CD4-positive, alpha-beta memory T cell (primary cell): Measurements from ENCODE around the gene MBD3L4. TPM values are rescaled to one million over a fixed set of nuclear protein-coding genes. Genes with fewer than 3 reads are reported as not detected.
A peak's percentile ranks its signal among the peaks of the same experiment; 100 is the strongest.

ENCODE experiments used
- CTCF ChIA-PET: fragments of 350-600 bp; sonication (Branson Sonifier 250); formaldehyde crosslinking; loops from one replicate; lab custom pipeline; 2021; ENCODE audit warnings: inconsistent platforms; ENCODE audit not compliant: partially characterized antibody; lab: Charles Lee
- POLR2A ChIA-PET: fragments of 350-600 bp; sonication (Branson Sonifier 250); formaldehyde crosslinking; loops from one replicate; lab custom pipeline; 2021; ENCODE audit not compliant: partially characterized antibody; lab: Charles Lee
- DNase-seq, 5 donors: peaks; one replicate each; pipeline versions ENCODE4 v3.0.0 to v3.0.0-alpha.2; 2020 to 2022; ENCODE audit warnings: mixed read lengths in 1 of 5
- H3K27ac ChIP-seq: one replicate; pipeline ENCODE4 v1.7.0; 2013; ENCODE audit warnings: low read depth, low read length
- H3K27me3 ChIP-seq: 2 replicates; pipeline ENCODE4 v1.7.0; 2013; ENCODE audit warnings: mild to moderate bottlenecking, low read length, moderate library complexity; ENCODE audit not compliant: insufficient read depth
- H3K36me3 ChIP-seq: 2 replicates; pipeline ENCODE4 v1.7.0; 2013; ENCODE audit warnings: mild to moderate bottlenecking, low read length, moderate library complexity; ENCODE audit not compliant: insufficient read depth
- H3K4me1 ChIP-seq: 2 replicates; pipeline ENCODE4 v1.7.0; 2013; ENCODE audit warnings: mild to moderate bottlenecking, low read length, moderate library complexity; ENCODE audit not compliant: insufficient read depth
- H3K4me3 ChIP-seq, 2 donors: one replicate each; pipeline ENCODE4 v1.7.0; 2013; ENCODE audit warnings: low read length in 2 of 2, mild to moderate bottlenecking in 1 of 2
- H3K9me3 ChIP-seq, 2 donors: one replicate each; pipeline ENCODE4 v1.7.0; 2013; ENCODE audit warnings: low read length in 2 of 2, control low read depth in 1 of 2; ENCODE audit not compliant: control insufficient read depth in 1 of 2
- H3K27ac Mint-ChIP-seq, 7 donors: one replicate each; pipeline ENCODE4 v1.8.0; 2020 to 2021; ENCODE audit warnings: mixed read lengths in 7 of 7, mild to moderate bottlenecking in 6 of 7, inconsistent platforms in 3 of 7, moderate library complexity in 3 of 7
- H3K27me3 Mint-ChIP-seq, 2 donors: one replicate each; pipeline ENCODE4 v1.8.0; 2020 to 2021; ENCODE audit warnings: mixed read lengths in 2 of 2
- H3K36me3 Mint-ChIP-seq, 2 donors: one replicate each; pipeline ENCODE4 v1.8.0; 2020 to 2021; ENCODE audit warnings: mixed read lengths in 2 of 2, inconsistent platforms in 1 of 2, mild to moderate bottlenecking in 1 of 2
- H3K4me1 Mint-ChIP-seq, 4 donors: one replicate each; pipeline ENCODE4 v1.8.0; 2020 to 2021; ENCODE audit warnings: mixed read lengths in 4 of 4, mild to moderate bottlenecking in 1 of 4
- H3K4me3 Mint-ChIP-seq, 8 donors: one replicate each; pipeline ENCODE4 v1.8.0; 2020 to 2021; ENCODE audit warnings: mixed read lengths in 8 of 8, mild to moderate bottlenecking in 7 of 8, moderate library complexity in 6 of 8, inconsistent platforms in 3 of 8
- H3K9me3 Mint-ChIP-seq, 8 donors: one replicate each; pipeline ENCODE4 v1.8.0; 2020 to 2021; ENCODE audit warnings: mixed read lengths in 8 of 8, mild to moderate bottlenecking in 5 of 8, inconsistent platforms in 3 of 8, moderate library complexity in 1 of 8
- intact Hi-C: fragments of 100-400 bp; cut with micrococcal nuclease; formaldehyde crosslinking; loops from one replicate; pipeline ENCODE4 v1.15.1; 2023
- polyA plus RNA-seq, 2 donors: library from polyadenylated mRNA; unstranded; fragments of 300-500 nt; fragmentation: Illumina TruSeq; gene quantifications; one replicate each; pipeline ENCODE4 v1.2.3, GENCODE V29; 2021
- total RNA-seq, 2 experiments: library from RNA; stranded (reverse); gene quantifications; one replicate each; pipeline ENCODE4 v1.2.3, GENCODE V29; 2021

The MBD3L4 gene
- total and polyA plus RNA-seq, 4 experiments from 2014 or later = not detected

- ChIA-PET CTCF (no interaction called here), POLR2A (interaction anchor here (0.6 to 1.0 kb wide), 2 partner anchors 136 to 484 kb away, joined by 3 read pairs; no protein-coding TSS in a partner anchor)
- DNase-seq = no peak
- Mint-ChIP-seq H3K9me3 (peaks cover 0 to 4% (median 0%) of the 10 kb centered on the region in 8 donors), H3K27ac (no peak overlapping the region), H3K36me3 (peaks cover 0 to 2% of the 10 kb centered on the region in 2 donors), H3K4me1 (peaks cover 10 to 38% (median 22%) of the 10 kb centered on the region in 4 donors), H3K27me3 (no peaks in the 10 kb centered on the region), H3K4me3 (no peak overlapping the region)
- no peak overlapping the region for H3K27ac ChIP-seq
- H3K27me3 ChIP-seq = no peaks in the 10 kb centered on the region
- H3K9me3 ChIP-seq = no peaks in the 10 kb centered on the region
- no peaks in the 10 kb centered on the region for H3K4me1 ChIP-seq
- no peak overlapping the region for H3K4me3 ChIP-seq
- intact Hi-C loops = no loop called here
- no peaks in the 10 kb centered on the region for H3K36me3 ChIP-seq
Measured at GRCh38 chr19:7000333-7000732, 39.6 kb downstream of the MBD3L4 start.

DNA sequence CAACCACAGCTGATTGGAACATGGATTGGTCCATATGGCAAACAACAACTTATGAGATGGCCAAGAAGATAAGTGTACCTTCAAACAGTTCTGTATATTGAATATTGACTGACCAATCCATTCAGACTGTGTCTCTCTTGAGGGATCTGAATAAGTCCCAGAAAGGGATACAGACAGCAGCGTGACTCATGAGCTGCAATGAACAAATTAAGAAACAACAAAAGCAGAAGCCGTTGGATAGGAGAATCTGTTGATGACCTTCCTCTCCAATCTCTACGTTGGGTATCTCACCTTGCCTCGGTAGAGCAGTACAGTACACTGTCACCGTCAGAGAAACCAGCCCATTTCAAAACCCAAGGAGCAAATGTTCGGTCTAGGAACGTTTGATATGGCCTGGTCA is 40.0 kb downstream of the MBD3L4 start:
- Histone ChIP-seq H3K27me3 (no peaks in the 10 kb centered on the region), H3K9me3 (no peaks in the 10 kb centered on the region), H3K36me3 (no peaks in the 10 kb centered on the region), H3K4me3 (no peak overlapping the region), H3K4me1 (no peaks in the 10 kb centered on the region), H3K27ac (no peak overlapping the region)
- intact Hi-C loops = no loop called here
- Mint-ChIP-seq H3K4me3 (no peak overlapping the region), H3K4me1 (peaks cover 14 to 42% (median 23%) of the 10 kb centered on the region in 4 donors), H3K9me3 (peaks cover 0 to 6% (median 3%) of the 10 kb centered on the region in 8 donors), H3K27ac (no peak overlapping the region), H3K36me3 (peaks cover 0 to 6% of the 10 kb centered on the region in 2 donors), H3K27me3 (no peaks in the 10 kb centered on the region)
- POLR2A ChIA-PET = interaction anchor here (0.6 kb wide), 1 partner anchor 484 kb away, joined by 3 read pairs; no protein-coding TSS in a partner anchor
- DNase-seq = no peak
- CTCF ChIA-PET = no interaction called here

GRCh38 chr19:6997679-6998445 is 42.1 kb downstream of the MBD3L4 start:
- intact Hi-C loops = no loop called here
- Mint-ChIP-seq H3K36me3 (peaks cover 0 to 7% of the 10 kb centered on the region in 2 donors), H3K9me3 (peaks cover 0 to 7% (median 3%) of the 10 kb centered on the region in 8 donors), H3K27me3 (no peaks in the 10 kb centered on the region), H3K4me1 (peaks cover 11 to 40% (median 19%) of the 10 kb centered on the region in 4 donors), H3K4me3 (peak overlapping the region; percentile 70 to 84 (median 80)), H3K27ac (peak overlapping the region in 6 of 7 donors; percentile 13 to 93 (median 74))
- H3K27me3 ChIP-seq = no peaks in the 10 kb centered on the region
- H3K4me1 ChIP-seq = no peaks in the 10 kb centered on the region
- H3K9me3 ChIP-seq = no peaks in the 10 kb centered on the region
- H3K36me3 ChIP-seq = no peaks in the 10 kb centered on the region
- POLR2A ChIA-PET = interaction anchor here (1.0 kb wide), 1 partner anchor 12 kb away, joined by 3 read pairs; no protein-coding TSS in a partner anchor
- peak overlapping the region in 1 of 2 donors; percentile 19 for H3K4me3 ChIP-seq
- DNase-seq = no peak
- H3K27ac ChIP-seq = no peak overlapping the region
- CTCF ChIA-PET = interaction anchor here (0.7 kb wide), 1 partner anchor 643 kb away, joined by 4 read pairs; no protein-coding TSS in a partner anchor

- H3K9me3 Mint-ChIP-seq = peaks cover 0 to 7% (median 3%) of the 10 kb centered on the region in 8 donors
Measured at GRCh38 chr19:6996810-6997209, 43.2 kb downstream of the MBD3L4 start.

DNA sequence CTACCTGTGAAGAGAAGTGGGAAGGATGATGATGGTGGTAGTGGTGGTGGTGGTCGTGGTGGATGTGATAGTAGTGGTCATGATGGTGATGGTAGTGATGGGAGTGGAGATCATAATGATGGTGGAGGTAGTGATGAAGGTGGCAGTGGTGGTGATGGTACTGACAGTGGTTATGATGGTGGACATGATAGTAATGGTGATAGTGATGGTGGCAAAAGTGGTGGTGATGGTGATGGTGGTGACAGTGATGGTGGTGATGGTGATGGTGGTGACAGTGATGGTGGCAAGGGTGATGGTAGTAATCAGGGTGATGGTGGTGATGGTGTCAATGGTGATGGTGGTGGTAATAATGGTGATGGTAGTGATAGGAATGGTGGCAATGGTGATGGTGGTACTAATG is 44.9 kb downstream of the MBD3L4 start:
- no peaks in the 10 kb centered on the region for H3K36me3 ChIP-seq
- Mint-ChIP-seq H3K9me3 (peaks cover 0 to 7% (median 3%) of the 10 kb centered on the region in 8 donors), H3K4me1 (peaks cover 9 to 28% (median 14%) of the 10 kb centered on the region in 4 donors), H3K36me3 (peaks cover 0 to 7% of the 10 kb centered on the region in 2 donors), H3K4me3 (peak overlapping the region in 1 of 8 donors; percentile 3), H3K27ac (peak overlapping the region in 5 of 7 donors; percentile 6 to 90 (median 46)), H3K27me3 (peaks cover 0 to 2% of the 10 kb centered on the region in 2 donors)
- intact Hi-C loops = no loop called here
- no peaks in the 10 kb centered on the region for H3K4me1 ChIP-seq
- no peak for DNase-seq
- ChIA-PET CTCF (interaction anchor here (1.7 kb wide), 1 partner anchor 8 kb away, joined by 3 read pairs; no protein-coding TSS in a partner anchor), POLR2A (no interaction called here)
- no peaks in the 10 kb centered on the region for H3K9me3 ChIP-seq
- no peak overlapping the region for H3K4me3 ChIP-seq
- no peaks in the 10 kb centered on the region for H3K27me3 ChIP-seq
- no peak overlapping the region for H3K27ac ChIP-seq

More at GRCh38 chr19:6996810-6997209, 43.2 kb downstream of the MBD3L4 start:
- H3K27ac ChIP-seq = no peak overlapping the region
- POLR2A ChIA-PET = no interaction called here
- Mint-ChIP-seq H3K27ac (peak overlapping the region in 4 of 7 donors; percentile 49 to 93 (median 86)), H3K36me3 (peaks cover 0 to 7% of the 10 kb centered on the region in 2 donors), H3K27me3 (no peaks in the 10 kb centered on the region), H3K4me1 (peaks cover 11 to 40% (median 19%) of the 10 kb centered on the region in 4 donors), H3K4me3 (peak overlapping the region; percentile 50 to 84 (median 80))
- H3K36me3 ChIP-seq = no peaks in the 10 kb centered on the region
- no peaks in the 10 kb centered on the region for H3K4me1 ChIP-seq
- CTCF ChIA-PET = no interaction called here
- H3K4me3 ChIP-seq = peak overlapping the region in 1 of 2 donors; percentile 19
- no peak for DNase-seq
- intact Hi-C loops = no loop called here
- H3K9me3 ChIP-seq = no peaks in the 10 kb centered on the region
- no peaks in the 10 kb centered on the region for H3K27me3 ChIP-seq

GRCh38 chr19:6988257-6988656 is 51.7 kb downstream of the MBD3L4 start:
- H3K4me3 ChIP-seq = no peak overlapping the region
- ChIA-PET CTCF (interaction anchor here (0.6 kb wide), 1 partner anchor 367 kb away, joined by 3 read pairs; no protein-coding TSS in a partner anchor), POLR2A (no interaction called here)
- Mint-ChIP-seq H3K4me1 (no peaks in the 10 kb centered on the region), H3K4me3 (no peak overlapping the region), H3K36me3 (peaks cover 26 to 29% of the 10 kb centered on the region in 2 donors), H3K27ac (no peak overlapping the region), H3K27me3 (peaks cover 0 to 2% of the 10 kb centered on the region in 2 donors), H3K9me3 (peaks cover 6 to 32% (median 23%) of the 10 kb centered on the region in 8 donors)
- H3K36me3 ChIP-seq = peaks cover 3% of the 10 kb centered on the region
- H3K27ac ChIP-seq = no peak overlapping the region
- H3K4me1 ChIP-seq = no peaks in the 10 kb centered on the region
- no peaks in the 10 kb centered on the region for H3K9me3 ChIP-seq
- H3K27me3 ChIP-seq = no peaks in the 10 kb centered on the region
- no peak for DNase-seq
- intact Hi-C loops = no loop called here

DNA sequence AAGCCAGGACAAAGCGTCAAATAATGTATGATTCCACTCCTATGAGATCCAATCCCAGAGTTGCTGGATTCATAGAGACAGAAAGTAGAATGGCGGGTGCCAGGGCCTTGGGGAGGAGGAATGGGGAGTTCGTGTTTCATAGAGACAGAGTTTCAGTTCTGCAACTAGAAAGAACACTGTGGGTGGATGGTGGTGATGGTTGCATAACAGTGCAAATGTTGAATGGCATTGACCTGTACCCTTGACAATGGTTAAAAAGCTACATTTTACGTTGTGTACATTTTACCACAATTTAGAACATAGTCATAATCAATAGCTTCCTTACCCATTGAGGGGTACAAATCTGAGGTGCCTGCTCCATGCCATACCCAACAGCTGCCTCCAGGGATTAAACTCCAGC is 52.1 kb downstream of the MBD3L4 start:
- POLR2A ChIA-PET = no interaction called here

More for the DNA sequence above, 52.1 kb downstream of the MBD3L4 start:
- H3K4me3 ChIP-seq = no peak overlapping the region
- Mint-ChIP-seq H3K9me3 (peaks cover 6 to 36% (median 25%) of the 10 kb centered on the region in 8 donors), H3K4me3 (no peak overlapping the region), H3K27ac (peak overlapping the region in 1 of 7 donors; percentile 31), H3K4me1 (no peaks in the 10 kb centered on the region), H3K27me3 (peaks cover 0 to 2% of the 10 kb centered on the region in 2 donors), H3K36me3 (peaks cover 29% of the 10 kb centered on the region in 2 donors)
- no peak for DNase-seq
- CTCF ChIA-PET = no interaction called here
- H3K27ac ChIP-seq = no peak overlapping the region
- intact Hi-C loops = no loop called here
- no peaks in the 10 kb centered on the region for H3K4me1 ChIP-seq
- peaks cover 3% of the 10 kb centered on the region for H3K36me3 ChIP-seq
- H3K9me3 ChIP-seq = no peaks in the 10 kb centered on the region
- H3K27me3 ChIP-seq = no peaks in the 10 kb centered on the region
